ENCODE results near the gene SDHB. TPM values are rescaled to one million over a fixed set of nuclear protein-coding genes. Genes with fewer than 3 reads are reported as not detected.

The SDHB gene
- total and polyA plus RNA-seq, 2 of the 13 experiments (the other 11 are each of a cell fraction or from before 2014, with no cell fraction given) = 136 to 142 TPM

DNA sequence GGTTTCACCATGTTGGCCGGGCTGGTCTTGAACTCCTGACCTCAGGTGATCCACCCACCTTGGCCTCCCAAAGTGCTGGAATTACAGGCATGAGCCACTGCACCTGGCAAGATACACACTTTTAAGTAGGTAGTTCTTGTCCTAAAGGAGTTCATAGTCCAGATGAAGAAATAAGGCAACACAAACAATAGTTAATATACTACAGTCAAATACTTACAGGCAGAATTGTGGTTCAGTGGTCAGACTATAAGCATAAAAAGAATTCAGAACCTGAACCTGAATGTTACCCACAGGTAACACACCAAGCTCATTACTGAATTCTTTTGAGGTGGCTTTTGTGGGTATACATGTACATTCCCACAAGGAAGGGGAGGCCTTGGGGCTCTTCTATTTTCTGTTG is 1.8 kb downstream of the SDHB start (continued):
- TF ChIP-seq, protein P1, sequence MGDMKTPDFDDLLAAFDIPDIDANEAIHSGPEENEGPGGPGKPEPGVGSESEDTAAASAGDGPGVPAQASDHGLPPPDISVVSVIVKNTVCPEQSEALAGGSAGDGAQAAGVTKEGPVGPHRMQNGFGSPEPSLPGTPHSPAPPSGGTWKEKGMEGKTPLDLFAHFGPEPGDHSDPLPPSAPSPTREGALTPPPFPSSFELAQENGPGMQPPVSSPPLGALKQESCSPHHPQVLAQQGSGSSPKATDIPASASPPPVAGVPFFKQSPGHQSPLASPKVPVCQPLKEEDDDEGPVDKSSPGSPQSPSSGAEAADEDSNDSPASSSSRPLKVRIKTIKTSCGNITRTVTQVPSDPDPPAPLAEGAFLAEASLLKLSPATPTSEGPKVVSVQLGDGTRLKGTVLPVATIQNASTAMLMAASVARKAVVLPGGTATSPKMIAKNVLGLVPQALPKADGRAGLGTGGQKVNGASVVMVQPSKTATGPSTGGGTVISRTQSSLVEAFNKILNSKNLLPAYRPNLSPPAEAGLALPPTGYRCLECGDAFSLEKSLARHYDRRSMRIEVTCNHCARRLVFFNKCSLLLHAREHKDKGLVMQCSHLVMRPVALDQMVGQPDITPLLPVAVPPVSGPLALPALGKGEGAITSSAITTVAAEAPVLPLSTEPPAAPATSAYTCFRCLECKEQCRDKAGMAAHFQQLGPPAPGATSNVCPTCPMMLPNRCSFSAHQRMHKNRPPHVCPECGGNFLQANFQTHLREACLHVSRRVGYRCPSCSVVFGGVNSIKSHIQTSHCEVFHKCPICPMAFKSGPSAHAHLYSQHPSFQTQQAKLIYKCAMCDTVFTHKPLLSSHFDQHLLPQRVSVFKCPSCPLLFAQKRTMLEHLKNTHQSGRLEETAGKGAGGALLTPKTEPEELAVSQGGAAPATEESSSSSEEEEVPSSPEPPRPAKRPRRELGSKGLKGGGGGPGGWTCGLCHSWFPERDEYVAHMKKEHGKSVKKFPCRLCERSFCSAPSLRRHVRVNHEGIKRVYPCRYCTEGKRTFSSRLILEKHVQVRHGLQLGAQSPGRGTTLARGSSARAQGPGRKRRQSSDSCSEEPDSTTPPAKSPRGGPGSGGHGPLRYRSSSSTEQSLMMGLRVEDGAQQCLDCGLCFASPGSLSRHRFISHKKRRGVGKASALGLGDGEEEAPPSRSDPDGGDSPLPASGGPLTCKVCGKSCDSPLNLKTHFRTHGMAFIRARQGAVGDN (CRISPR knock-in tag; IDR thresholded peaks at IDR 0.05) = no peak
- TF ChIP-seq ZBTB38 (CRISPR knock-in tag; IDR thresholded peaks at IDR 0.05) = no peak
- no peak for TF ChIP-seq HOMEZ (CRISPR knock-in tag; IDR thresholded peaks at IDR 0.05; ENCODE audit: low read depth)
- TF ChIP-seq ZNF674 (CRISPR knock-in tag; IDR thresholded peaks at IDR 0.05; ENCODE audit: low read depth) = no peak
- no peak for TF ChIP-seq ETV6 (CRISPR knock-in tag; conservative IDR thresholded peaks at IDR 0.05)
- TF ChIP-seq HDAC1 (CRISPR knock-in tag; IDR thresholded peaks at IDR 0.05) = no peak
- no peak for TF ChIP-seq CBX5 (CRISPR knock-in tag; IDR thresholded peaks at IDR 0.05; ENCODE audit: borderline replicate concordance)
- TF ChIP-seq RARA (CRISPR knock-in tag; IDR thresholded peaks at IDR 0.05) = peak; percentile 11; the same call in 1 of the 2 replicates
- peak; percentile 31; the same call in 1 of the 2 replicates for TF ChIP-seq PAXIP1 (CRISPR knock-in tag; conservative IDR thresholded peaks at IDR 0.05)
- no peak for TF ChIP-seq AKNA (CRISPR knock-in tag; IDR thresholded peaks at IDR 0.05; ENCODE audit: borderline replicate concordance)
- no peak for TF ChIP-seq RBM22 (optimal IDR thresholded peaks at IDR 0.05; ENCODE audit: low read length)
- TF ChIP-seq, protein P2, sequence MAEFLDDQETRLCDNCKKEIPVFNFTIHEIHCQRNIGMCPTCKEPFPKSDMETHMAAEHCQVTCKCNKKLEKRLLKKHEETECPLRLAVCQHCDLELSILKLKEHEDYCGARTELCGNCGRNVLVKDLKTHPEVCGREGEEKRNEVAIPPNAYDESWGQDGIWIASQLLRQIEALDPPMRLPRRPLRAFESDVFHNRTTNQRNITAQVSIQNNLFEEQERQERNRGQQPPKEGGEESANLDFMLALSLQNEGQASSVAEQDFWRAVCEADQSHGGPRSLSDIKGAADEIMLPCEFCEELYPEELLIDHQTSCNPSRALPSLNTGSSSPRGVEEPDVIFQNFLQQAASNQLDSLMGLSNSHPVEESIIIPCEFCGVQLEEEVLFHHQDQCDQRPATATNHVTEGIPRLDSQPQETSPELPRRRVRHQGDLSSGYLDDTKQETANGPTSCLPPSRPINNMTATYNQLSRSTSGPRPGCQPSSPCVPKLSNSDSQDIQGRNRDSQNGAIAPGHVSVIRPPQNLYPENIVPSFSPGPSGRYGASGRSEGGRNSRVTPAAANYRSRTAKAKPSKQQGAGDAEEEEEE (CRISPR knock-in tag; IDR thresholded peaks at IDR 0.05; ENCODE audit: borderline replicate concordance) = no peak
- TF ChIP-seq HOXA7 (CRISPR knock-in tag; IDR thresholded peaks at IDR 0.05) = no peak

All from HepG2 (cell line).